Measurements from ENCODE around the gene NIN. TPM values are rescaled to one million over a fixed set of nuclear protein-coding genes. Genes with fewer than 3 reads are reported as not detected.
"Not testable (repeated sequence)": the region's sequence is repeated elsewhere in the genome, so short reads cannot be mapped to it uniquely, and the experiment has no call there.

NIN gene
- total RNA-seq, 2 donors from 2014 or later, result 46.1 to 60.0 TPM

GRCh38 chr14:50821510-50822464 lies 9.2 kb downstream of the NIN start:
- DNase-seq (peak; percentile 59 to 63), ATAC-seq (replicated peaks in 1 of 2) (peak; percentile 54 to 56)
- no peaks in the 10 kb centered on the region for H3K9me3 Mint-ChIP-seq
- peak overlapping the region; percentile 77 for H3K27ac Mint-ChIP-seq
- H3K4me1 Mint-ChIP-seq (ENCODE audit: low read depth), result peaks cover 80% of the 10 kb centered on the region
- H3K4me3 Mint-ChIP-seq, result peak overlapping the region; percentile 76 to 89
- peaks cover 6 to 20% of the 10 kb centered on the region in 2 donors for H3K36me3 Mint-ChIP-seq (ENCODE audit: insufficient read depth in 2 of 2)
- no peaks in the 10 kb centered on the region for H3K27me3 Mint-ChIP-seq (ENCODE audit: low read depth)

- H3K27ac Mint-ChIP-seq, result peak overlapping the region; percentile 77
- H3K27me3 Mint-ChIP-seq (ENCODE audit: low read depth), result no peaks in the 10 kb centered on the region
- peaks cover 78% of the 10 kb centered on the region for H3K4me1 Mint-ChIP-seq (ENCODE audit: low read depth)
- H3K4me3 Mint-ChIP-seq, result peak overlapping the region; percentile 76 to 89
- H3K36me3 Mint-ChIP-seq (ENCODE audit: insufficient read depth in 2 of 2), result peaks cover 6 to 20% of the 10 kb centered on the region in 2 donors
- no peak for ATAC-seq (replicated peaks in 1 of 2)
- no peak for DNase-seq
- no peaks in the 10 kb centered on the region for H3K9me3 Mint-ChIP-seq
Observed at GRCh38 chr14:50820786-50821509, 10.0 kb downstream of the NIN start.

DNA sequence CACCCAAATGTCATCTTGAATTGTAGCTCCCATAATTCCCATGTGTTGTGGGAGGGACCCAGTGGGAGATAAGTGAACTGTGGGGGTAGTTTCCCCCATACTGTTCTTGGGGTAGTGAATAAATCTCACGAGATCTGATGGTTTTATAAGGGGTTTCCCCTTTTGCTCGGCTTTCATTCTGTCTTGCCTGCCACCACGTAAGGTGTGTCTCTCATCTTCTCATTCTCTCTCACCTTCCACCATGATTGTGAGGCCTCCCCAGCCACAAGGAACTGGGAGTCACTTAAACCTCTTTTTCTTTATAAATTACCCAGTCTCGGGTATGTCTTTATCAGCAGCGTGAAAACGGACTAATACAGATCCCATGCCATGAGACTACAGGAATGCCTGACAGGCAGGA lies 11.7 kb downstream of the NIN start:
- Mint-ChIP-seq H3K27ac (peak overlapping the region; percentile 61), H3K36me3 (ENCODE audit: insufficient read depth in 2 of 2) (peaks cover 16 to 32% of the 10 kb centered on the region in 2 donors), H3K4me1 (ENCODE audit: low read depth) (peaks cover 71% of the 10 kb centered on the region), H3K4me3 (peak overlapping the region; percentile 8 to 33)
- H3K27me3 Mint-ChIP-seq (ENCODE audit: low read depth); H3K9me3 Mint-ChIP-seq: not testable (repeated sequence)
- peak; percentile 34 to 35 for DNase-seq
- peak; percentile 27 to 47 for ATAC-seq (replicated peaks in 1 of 2)

GRCh38 chr14:50816395-50817047 lies 14.4 kb downstream of the NIN start:
- H3K27me3 Mint-ChIP-seq (ENCODE audit: low read depth), result no peaks in the 10 kb centered on the region
- peaks cover 66% of the 10 kb centered on the region for H3K4me1 Mint-ChIP-seq (ENCODE audit: low read depth)
- H3K4me3 Mint-ChIP-seq, result no peak overlapping the region
- no peak overlapping the region for H3K27ac Mint-ChIP-seq
- DNase-seq (no peak), ATAC-seq (replicated peaks in 1 of 2) (no peak)
- H3K36me3 Mint-ChIP-seq (ENCODE audit: insufficient read depth in 2 of 2), result peaks cover 19 to 33% of the 10 kb centered on the region in 2 donors
- peaks cover 4 to 6% of the 10 kb centered on the region in 2 donors for H3K9me3 Mint-ChIP-seq

DNA sequence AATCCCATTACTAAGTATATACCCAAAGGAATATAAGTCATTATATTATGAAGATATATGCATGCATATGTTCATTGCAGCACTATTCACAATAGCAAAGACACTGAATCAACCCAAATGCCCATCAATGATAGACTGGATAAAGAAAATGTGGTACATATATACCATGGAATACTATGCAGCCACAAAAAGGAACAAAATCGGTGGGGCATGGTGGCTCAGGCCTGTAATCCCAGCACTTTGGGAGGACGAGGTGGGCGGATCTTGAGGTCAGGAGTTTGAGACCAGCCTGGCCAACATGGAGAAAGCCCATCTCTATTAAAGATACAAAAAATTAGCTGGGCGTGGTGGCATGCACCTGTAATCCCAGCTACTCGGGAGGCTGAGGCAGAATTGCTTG lies 15.4 kb downstream of the NIN start:
- not testable (repeated sequence) for H3K9me3 Mint-ChIP-seq; DNase-seq; H3K4me3 Mint-ChIP-seq; H3K27me3 Mint-ChIP-seq (ENCODE audit: low read depth); ATAC-seq (replicated peaks in 1 of 2)
- peaks cover 56% of the 10 kb centered on the region for H3K4me1 Mint-ChIP-seq (ENCODE audit: low read depth)
- H3K27ac Mint-ChIP-seq, result peak overlapping the region; percentile 60
- H3K36me3 Mint-ChIP-seq (ENCODE audit: insufficient read depth in 2 of 2), result peaks cover 16 to 29% of the 10 kb centered on the region in 2 donors

DNA sequence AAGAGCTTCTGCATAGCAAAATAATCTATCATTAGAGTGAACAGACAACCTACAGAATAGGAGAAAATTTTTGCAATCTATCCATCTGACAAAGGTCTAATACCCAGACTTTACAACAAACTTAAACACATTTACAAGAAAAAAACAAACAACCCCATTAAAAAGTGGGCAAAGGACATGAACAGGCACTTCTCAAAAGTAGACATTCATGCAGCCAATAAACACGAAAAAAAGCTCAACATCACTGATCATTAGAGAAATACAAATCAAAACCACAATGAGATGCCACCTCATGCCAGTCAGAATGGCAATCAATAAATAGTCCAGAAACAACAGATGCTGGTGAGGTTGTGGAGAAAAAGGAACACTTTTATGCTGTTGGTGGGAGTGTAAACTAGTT lies 15.9 kb downstream of the NIN start:
- peaks cover 16 to 24% of the 10 kb centered on the region in 2 donors for H3K36me3 Mint-ChIP-seq (ENCODE audit: insufficient read depth in 2 of 2)
- H3K27ac Mint-ChIP-seq, result peak overlapping the region; percentile 60
- H3K4me1 Mint-ChIP-seq (ENCODE audit: low read depth), result peaks cover 53% of the 10 kb centered on the region
- not testable (repeated sequence) for H3K27me3 Mint-ChIP-seq (ENCODE audit: low read depth); DNase-seq; H3K4me3 Mint-ChIP-seq; ATAC-seq (replicated peaks in 1 of 2); H3K9me3 Mint-ChIP-seq

- peaks cover 14 to 19% of the 10 kb centered on the region in 2 donors for H3K36me3 Mint-ChIP-seq (ENCODE audit: insufficient read depth in 2 of 2)
- H3K9me3 Mint-ChIP-seq, result peaks cover 4 to 6% of the 10 kb centered on the region in 2 donors
- DNase-seq (no peak), ATAC-seq (replicated peaks in 1 of 2) (no peak)
- peak overlapping the region; percentile 38 to 69 for H3K4me3 Mint-ChIP-seq
- H3K27me3 Mint-ChIP-seq (ENCODE audit: low read depth), result no peaks in the 10 kb centered on the region
- peak overlapping the region; percentile 87 for H3K27ac Mint-ChIP-seq
- peaks cover 52% of the 10 kb centered on the region for H3K4me1 Mint-ChIP-seq (ENCODE audit: low read depth)
Observed at GRCh38 chr14:50814161-50814560, 16.8 kb downstream of the NIN start.

- Mint-ChIP-seq H3K4me3 (peak overlapping the region; percentile 82 to 93), H3K9me3 (peaks cover 4 to 6% of the 10 kb centered on the region in 2 donors), H3K4me1 (ENCODE audit: low read depth) (peaks cover 50% of the 10 kb centered on the region), H3K27ac (peak overlapping the region; percentile 97), H3K36me3 (ENCODE audit: insufficient read depth in 2 of 2) (peaks cover 14 to 19% of the 10 kb centered on the region in 2 donors), H3K27me3 (ENCODE audit: low read depth) (no peaks in the 10 kb centered on the region)
- DNase-seq (no peak), ATAC-seq (replicated peaks in 1 of 2) (peak; percentile 67)
Observed at GRCh38 chr14:50813544-50813863, 17.5 kb downstream of the NIN start.

GRCh38 chr14:50812856-50813543 lies 18.0 kb downstream of the NIN start:
- ATAC-seq (replicated peaks in 1 of 2) (peak; percentile 29 to 36), DNase-seq (no peak)
- H3K4me1 Mint-ChIP-seq (ENCODE audit: low read depth), result peaks cover 50% of the 10 kb centered on the region
- H3K9me3 Mint-ChIP-seq, result peaks cover 4 to 6% of the 10 kb centered on the region in 2 donors
- peak overlapping the region; percentile 82 to 93 for H3K4me3 Mint-ChIP-seq
- H3K36me3 Mint-ChIP-seq (ENCODE audit: insufficient read depth in 2 of 2), result peaks cover 12 to 16% of the 10 kb centered on the region in 2 donors
- H3K27me3 Mint-ChIP-seq (ENCODE audit: low read depth), result no peaks in the 10 kb centered on the region
- peak overlapping the region; percentile 97 for H3K27ac Mint-ChIP-seq

GRCh38 chr14:50812180-50812579 lies 18.8 kb downstream of the NIN start:
- Mint-ChIP-seq H3K36me3 (ENCODE audit: insufficient read depth in 2 of 2) (peaks cover 12 to 16% of the 10 kb centered on the region in 2 donors), H3K4me3 (peak overlapping the region in 1 of 2 donors; percentile 82), H3K27me3 (ENCODE audit: low read depth) (no peaks in the 10 kb centered on the region), H3K27ac (peak overlapping the region; percentile 48), H3K4me1 (ENCODE audit: low read depth) (peaks cover 50% of the 10 kb centered on the region), H3K9me3 (peaks cover 4 to 6% of the 10 kb centered on the region in 2 donors)
- ATAC-seq (replicated peaks in 1 of 2) (no peak), DNase-seq (no peak)

GRCh38 chr14:50808053-50808452 lies 22.9 kb downstream of the NIN start:
- Mint-ChIP-seq H3K27me3 (ENCODE audit: low read depth) (no peaks in the 10 kb centered on the region), H3K27ac (peak overlapping the region; percentile 57), H3K4me3 (no peak overlapping the region), H3K36me3 (ENCODE audit: insufficient read depth in 2 of 2) (peaks cover 3 to 10% of the 10 kb centered on the region in 2 donors), H3K9me3 (no peaks in the 10 kb centered on the region), H3K4me1 (ENCODE audit: low read depth) (peaks cover 30% of the 10 kb centered on the region)
- no peak for DNase-seq
- ATAC-seq (replicated peaks in 1 of 2), result no peak

DNA sequence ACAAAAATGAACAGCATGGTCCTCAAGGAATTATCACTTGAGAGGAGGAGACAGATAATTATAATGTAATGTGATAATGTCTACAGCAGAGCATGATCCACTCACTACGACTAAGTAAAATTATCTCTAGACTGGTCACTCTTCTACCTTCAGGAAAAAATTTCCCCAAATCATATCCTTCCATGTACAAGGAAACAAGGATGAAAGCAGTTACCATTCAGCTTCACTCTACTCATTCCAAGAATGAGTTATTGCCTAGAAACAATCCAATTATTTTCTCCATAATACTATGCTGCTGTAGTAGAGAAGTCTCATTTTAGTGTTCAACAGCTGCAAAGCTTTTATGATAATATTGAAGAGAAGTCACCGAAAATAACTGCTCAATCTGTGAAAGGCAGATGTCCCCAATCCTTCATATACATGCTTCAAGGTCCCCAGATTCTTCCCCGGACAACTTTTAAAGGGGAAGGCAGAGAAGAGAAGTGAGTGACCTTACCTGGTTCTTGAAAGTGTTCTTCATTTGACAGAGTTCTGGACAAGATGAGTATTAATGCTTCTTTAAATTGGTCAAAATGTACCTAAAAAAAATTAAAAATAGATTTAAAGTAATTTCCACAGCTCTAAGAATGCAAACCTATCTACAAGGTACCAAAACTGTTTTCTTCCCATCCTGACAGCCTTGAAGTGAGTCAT lies 24.6 kb downstream of the NIN start:
- no peaks in the 10 kb centered on the region for H3K27me3 Mint-ChIP-seq (ENCODE audit: low read depth)
- H3K27ac Mint-ChIP-seq, result peak overlapping the region; percentile 57
- H3K9me3 Mint-ChIP-seq, result no peaks in the 10 kb centered on the region
- H3K36me3 Mint-ChIP-seq (ENCODE audit: insufficient read depth in 2 of 2), result peaks cover 3 to 10% of the 10 kb centered on the region in 2 donors
- H3K4me1 Mint-ChIP-seq (ENCODE audit: low read depth), result peaks cover 19% of the 10 kb centered on the region
- DNase-seq (no peak), ATAC-seq (replicated peaks in 1 of 2) (no peak)
- H3K4me3 Mint-ChIP-seq, result no peak overlapping the region
